MCF 10A (cell line): ENCODE results near the gene ZNF384. TPM values are rescaled to one million over a fixed set of nuclear protein-coding genes. Genes with fewer than 3 reads are reported as not detected.
"Not testable (repeated sequence)": the region's sequence is repeated elsewhere in the genome, so short reads cannot be mapped to it uniquely, and the experiment has no call there.

ENCODE experiments used
- BruUV-seq: library from RNA; stranded (reverse); fragments of 400-500 nt; replicated peaks from 2 replicates; lab custom pipeline; 2021; lab: Mats Ljungman, UMichigan
- CTCF ChIA-PET: fragments of 300-600 bp; sonication (Branson Sonifier 250); formaldehyde crosslinking; extraction: SDS; loops from one replicate; lab custom pipeline; 2021; ENCODE audit warnings: antibody characterized with exemption, inconsistent platforms; lab: Yijun Ruan, JAX
- POLR2A ChIA-PET: fragments of 300-600, 350-650 bp; sonication (Branson Sonifier 250); formaldehyde crosslinking; extraction: SDS; loops from one replicate; lab custom pipeline; 2020; ENCODE audit warnings: antibody characterized with exemption, inconsistent platforms; lab: Yijun Ruan, JAX
- DNase-seq: peaks from one replicate; pipeline ENCODE4 v3.0.0-alpha.2; 2018; ENCODE audit not compliant: unreplicated experiment
- H3K27ac Mint-ChIP-seq: one replicate; pipeline ENCODE4 v1.8.0; 2022; ENCODE audit warnings: mild to moderate bottlenecking, low read depth, mixed read lengths; ENCODE audit not compliant: unreplicated experiment
- H3K27me3 Mint-ChIP-seq: one replicate; pipeline ENCODE4 v1.8.0; 2022; ENCODE audit warnings: mixed read lengths; ENCODE audit not compliant: insufficient read depth, unreplicated experiment
- H3K36me3 Mint-ChIP-seq: one replicate; pipeline ENCODE4 v1.8.0; 2022; ENCODE audit warnings: mild to moderate bottlenecking, moderate library complexity, mixed read lengths; ENCODE audit not compliant: insufficient read depth, unreplicated experiment
- H3K4me1 Mint-ChIP-seq: one replicate; pipeline ENCODE4 v1.8.0; 2022; ENCODE audit warnings: mixed read lengths; ENCODE audit not compliant: insufficient read depth, unreplicated experiment
- H3K4me3 Mint-ChIP-seq: one replicate; pipeline ENCODE4 v1.8.0; 2022; ENCODE audit warnings: mild to moderate bottlenecking, moderate library complexity, mixed read lengths; ENCODE audit not compliant: unreplicated experiment
- H3K9me3 Mint-ChIP-seq: one replicate; pipeline ENCODE4 v1.8.0; 2022; ENCODE audit warnings: mixed read lengths; ENCODE audit not compliant: unreplicated experiment
- intact Hi-C: fragments of 100-400 bp; cut with micrococcal nuclease; formaldehyde crosslinking; loops from 2 replicates; pipeline ENCODE4 v1.14.1; 2022
- total RNA-seq: library from RNA; stranded (reverse); gene quantifications from 2 replicates; pipeline ENCODE4 v1.2.3, GENCODE V29; 2022
- TF ChIP-seq, protein P1 (sequence below): fragments of 200-600 bp; IDR thresholded peaks from one replicate; pipeline ENCODE4 v1.8.0; 2022; ENCODE audit warnings: antibody characterized with exemption, mild to moderate bottlenecking; ENCODE audit not compliant: unreplicated experiment

The ZNF384 gene
- total RNA-seq, 1 experiment from 2014 or later = 62.8 TPM

GRCh38 chr12:6716874-6717437, 27.8 kb upstream of the ZNF384 start:
- intact Hi-C loops = no loop called here
- DNase-seq = no peak
- ChIA-PET POLR2A (interaction anchor here (1.2 kb wide), 1 partner anchor 28 kb away, joined by 3 read pairs; the partner anchor contains the start of gene ZNF384), CTCF (interaction anchor here (0.7 kb wide), 2 partner anchors 203 to 334 kb away, joined by 3 read pairs; no protein-coding TSS in a partner anchor)
- Mint-ChIP-seq H3K36me3 (no peaks in the 10 kb centered on the region), H3K4me1 (no peaks in the 10 kb centered on the region), H3K9me3 (no peaks in the 10 kb centered on the region), H3K4me3 (no peak overlapping the region), H3K27ac (no peak overlapping the region), H3K27me3 (no peaks in the 10 kb centered on the region)
- TF ChIP-seq, protein P1, sequence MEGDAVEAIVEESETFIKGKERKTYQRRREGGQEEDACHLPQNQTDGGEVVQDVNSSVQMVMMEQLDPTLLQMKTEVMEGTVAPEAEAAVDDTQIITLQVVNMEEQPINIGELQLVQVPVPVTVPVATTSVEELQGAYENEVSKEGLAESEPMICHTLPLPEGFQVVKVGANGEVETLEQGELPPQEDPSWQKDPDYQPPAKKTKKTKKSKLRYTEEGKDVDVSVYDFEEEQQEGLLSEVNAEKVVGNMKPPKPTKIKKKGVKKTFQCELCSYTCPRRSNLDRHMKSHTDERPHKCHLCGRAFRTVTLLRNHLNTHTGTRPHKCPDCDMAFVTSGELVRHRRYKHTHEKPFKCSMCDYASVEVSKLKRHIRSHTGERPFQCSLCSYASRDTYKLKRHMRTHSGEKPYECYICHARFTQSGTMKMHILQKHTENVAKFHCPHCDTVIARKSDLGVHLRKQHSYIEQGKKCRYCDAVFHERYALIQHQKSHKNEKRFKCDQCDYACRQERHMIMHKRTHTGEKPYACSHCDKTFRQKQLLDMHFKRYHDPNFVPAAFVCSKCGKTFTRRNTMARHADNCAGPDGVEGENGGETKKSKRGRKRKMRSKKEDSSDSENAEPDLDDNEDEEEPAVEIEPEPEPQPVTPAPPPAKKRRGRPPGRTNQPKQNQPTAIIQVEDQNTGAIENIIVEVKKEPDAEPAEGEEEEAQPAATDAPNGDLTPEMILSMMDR = no peak
- BruUV-seq = no TSS peak

DNA sequence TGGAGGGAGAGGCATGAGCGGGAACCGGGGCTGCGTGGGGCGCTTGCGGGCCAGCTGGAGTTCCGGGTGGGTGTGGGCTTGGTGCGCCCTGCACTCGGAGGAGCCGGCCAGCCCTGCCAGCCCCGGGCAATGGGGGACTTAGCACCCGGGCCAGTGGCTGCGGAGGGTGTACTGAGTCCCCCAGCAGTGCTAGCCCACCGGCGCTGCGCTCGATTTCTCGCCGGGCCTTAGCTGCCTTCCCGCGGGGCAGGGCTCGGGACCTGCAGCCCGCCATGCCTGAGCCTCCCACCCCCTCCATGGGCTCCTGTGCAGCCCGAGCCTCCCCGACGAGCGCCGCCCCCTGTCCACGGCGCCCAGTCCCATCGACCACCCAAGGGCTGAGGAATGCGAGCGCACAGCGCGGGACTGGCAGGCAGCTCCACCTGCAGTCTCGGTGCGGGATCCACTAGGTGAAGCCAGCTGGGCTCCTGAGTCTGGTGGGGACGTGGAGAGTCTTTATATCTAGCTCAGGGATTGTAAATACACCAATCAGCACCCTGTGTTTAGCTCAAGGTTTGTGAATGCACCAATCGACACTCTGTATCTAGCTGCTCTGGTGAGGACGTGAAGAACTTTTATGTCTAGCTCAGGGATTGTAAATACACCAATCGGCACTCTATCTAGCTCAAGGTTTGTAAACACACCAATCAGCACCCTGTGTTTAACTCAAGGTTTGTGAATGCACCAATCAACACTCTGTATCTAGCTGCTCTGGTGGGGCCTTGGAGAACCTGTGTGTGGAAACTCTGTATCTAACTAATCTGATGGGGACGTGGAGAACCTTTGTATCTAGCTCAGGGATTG, 27.1 kb upstream of the ZNF384 start:
- POLR2A ChIA-PET = interaction anchor here (1.2 kb wide), 1 partner anchor 27 kb away, joined by 3 read pairs; the partner anchor contains the start of gene ZNF384
- H3K4me3 Mint-ChIP-seq, H3K4me1 Mint-ChIP-seq, H3K9me3 Mint-ChIP-seq, H3K27ac Mint-ChIP-seq, BruUV-seq, H3K27me3 Mint-ChIP-seq, intact Hi-C loops, H3K36me3 Mint-ChIP-seq, DNase-seq: not testable (repeated sequence)
- CTCF ChIA-PET = interaction anchor here (0.7 kb wide), 1 partner anchor 203 kb away, joined by 3 read pairs; no protein-coding TSS in a partner anchor

DNA sequence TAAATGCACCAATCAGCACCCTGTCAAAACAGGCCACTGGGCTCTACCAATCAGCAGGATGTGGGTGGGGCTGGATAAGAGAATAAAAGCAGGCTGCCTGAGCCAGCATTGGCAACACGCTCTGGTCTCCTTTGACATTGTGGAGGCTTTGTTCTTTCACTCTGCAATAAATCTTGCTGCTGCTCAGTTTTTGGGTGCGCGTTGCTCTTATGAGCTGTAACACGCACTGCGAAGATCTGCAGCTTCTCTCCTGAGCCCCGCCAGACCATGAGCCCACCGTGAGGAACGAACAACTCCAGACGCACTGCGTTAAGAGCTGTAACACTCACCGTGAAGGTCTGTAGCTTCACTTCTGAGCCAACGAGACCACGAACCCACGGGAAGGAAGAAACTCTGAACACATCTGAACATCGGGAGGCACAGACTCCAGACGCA, 19.8 kb upstream of the ZNF384 start:
- POLR2A ChIA-PET = interaction anchor here (0.6 to 2.4 kb wide), 2 partner anchors 15 to 87 kb away, joined by 3 to 7 read pairs; partner anchors contain the start of gene COPS7A
- Mint-ChIP-seq H3K9me3 (no peaks in the 10 kb centered on the region), H3K27me3 (peaks cover 14% of the 10 kb centered on the region), H3K36me3 (no peaks in the 10 kb centered on the region), H3K4me1 (no peaks in the 10 kb centered on the region), H3K27ac (no peak overlapping the region), H3K4me3 (no peak overlapping the region)
- DNase-seq = no peak
- TF ChIP-seq, protein P1 = no peak
- no TSS peak for BruUV-seq
- CTCF ChIA-PET = interaction anchor here (0.6 to 0.7 kb wide), 3 partner anchors 12 to 238 kb away, joined by 3 to 4 read pairs (median 3); no protein-coding TSS in a partner anchor
- intact Hi-C loops = no loop called here

GRCh38 chr12:6708351-6708750, 19.2 kb upstream of the ZNF384 start:
- BruUV-seq, DNase-seq, intact Hi-C loops, H3K36me3 Mint-ChIP-seq, H3K9me3 Mint-ChIP-seq, H3K4me3 Mint-ChIP-seq, H3K4me1 Mint-ChIP-seq, H3K27ac Mint-ChIP-seq: not testable (repeated sequence)
- CTCF ChIA-PET = interaction anchor here (0.7 to 1.2 kb wide), 2 partner anchors 45 to 249 kb away, joined by 3 read pairs; partner anchors contain the start of gene MLF2
- POLR2A ChIA-PET = interaction anchor here (0.6 to 2.4 kb wide), 2 partner anchors 15 to 87 kb away, joined by 3 to 7 read pairs; partner anchors contain the start of gene COPS7A
- H3K27me3 Mint-ChIP-seq = peaks cover 20% of the 10 kb centered on the region
